Fibroblast of skin of left biceps (primary cell): ENCODE measurements around the gene ADORA2A.
"Not testable (repeated sequence)": the region's sequence is repeated elsewhere in the genome, so short reads cannot be mapped to it uniquely, and the experiment has no call there.

Experiments
- DNase-seq, 2 experiments: peaks; one replicate each; pipeline ENCODE4 v3.0.0-alpha.2; 2013; ENCODE audit warnings: low read depth in 2 of 2

The ADORA2A gene

DNA sequence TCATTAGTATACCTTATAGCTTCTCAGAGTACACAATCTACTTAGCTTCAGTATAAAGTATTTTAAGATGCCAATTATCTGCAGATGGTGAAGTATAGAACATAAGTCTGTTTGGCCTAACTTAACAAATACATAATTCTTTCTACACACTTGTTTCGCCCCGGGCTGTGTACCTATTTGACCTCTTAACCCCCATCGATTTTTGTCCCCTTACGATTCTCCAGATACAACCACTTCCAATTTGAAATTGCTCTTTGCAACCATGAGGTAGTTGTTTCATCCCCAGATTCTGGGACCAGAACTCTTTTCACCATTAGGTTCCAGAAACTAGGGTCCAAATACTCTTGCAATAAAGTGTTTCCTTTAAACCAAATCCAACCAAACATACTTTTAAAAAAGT, 57.8 kb downstream of the ADORA2A start:
- DNase-seq = no peak

GRCh38 chr22:24485608-24486007, 58.2 kb downstream of the ADORA2A start:
- DNase-seq = no peak

- peak; percentile 92 to 94 for DNase-seq
Measured at GRCh38 chr22:24486501-24486921, 59.1 kb downstream of the ADORA2A start.

DNA sequence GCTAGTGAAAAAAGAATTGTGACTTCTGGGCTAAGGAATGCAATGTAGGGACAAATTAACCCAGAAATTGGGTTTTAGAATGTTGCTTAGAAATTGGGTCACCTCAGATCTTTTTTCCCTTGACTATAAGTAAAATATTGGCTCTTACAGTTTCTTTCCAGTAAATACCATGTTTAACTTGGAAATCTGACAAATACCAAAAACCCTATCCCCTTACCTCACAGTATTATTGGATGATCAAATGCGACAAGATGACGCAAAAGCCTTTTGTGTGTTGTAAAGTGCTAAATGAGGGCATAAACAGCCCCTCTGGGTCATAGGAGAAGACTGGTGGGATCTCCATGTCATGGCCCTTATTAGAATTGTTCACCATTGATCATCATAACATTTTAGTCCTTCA, 61.6 kb downstream of the ADORA2A start:
- no peak for DNase-seq

- not testable (repeated sequence) for DNase-seq
Measured at GRCh38 chr22:24489434-24489833, 62.0 kb downstream of the ADORA2A start.
